Gastrocnemius medialis (tissue), 4 donors: ENCODE results near the gene KDM6A. TPM values are rescaled to one million over a fixed set of nuclear protein-coding genes. Genes with fewer than 3 reads are reported as not detected.

Experiments
- ATAC-seq, 2 donors: fragments of 150-250 bp; one replicate each; pipeline ENCODE4 v1.9.1; 2016
- DNase-seq, 2 donors: peaks; one replicate each; pipeline ENCODE4 v3.0.0-alpha.2; 2019
- H3K27ac ChIP-seq, 4 donors: fragments of 200-600 bp; sonication (generic); 1 replicate in 1 of 4; 2 replicates in 3 of 4; pipeline ENCODE4 v1.5.1; 2016 to 2018; ENCODE audit warnings: mild to moderate bottlenecking in 2 of 4, moderate library complexity in 1 of 4
- H3K27me3 ChIP-seq, 3 donors: fragments of 200-600 bp; sonication (generic) in 2 of 3; 1 replicate in 1 of 3; 2 replicates in 2 of 3; pipeline versions ENCODE4 v1.5.1 to v1.6.0; 2016 to 2019; ENCODE audit warnings: mild to moderate bottlenecking in 1 of 3, moderate library complexity in 1 of 3
- H3K36me3 ChIP-seq, 2 donors: fragments of 200-600 bp; sonication (generic) in 1 of 2; one replicate each; pipeline ENCODE4 v1.5.1; 2017 to 2018
- H3K4me1 ChIP-seq, 2 donors: fragments of 200-600 bp; sonication (generic) in 1 of 2; one replicate each; pipeline ENCODE4 v1.5.1; 2016 to 2017; ENCODE audit warnings: mild to moderate bottlenecking in 2 of 2
- H3K4me3 ChIP-seq, 4 donors: fragments of 200-600 bp; sonication (generic) in 3 of 4; 1 replicate in 1 of 4; 2 replicates in 3 of 4; pipeline ENCODE4 v1.5.1; 2016 to 2019; ENCODE audit warnings: mild to moderate bottlenecking in 2 of 4
- H3K9me3 ChIP-seq, 3 donors: fragments of 200-600 bp; sonication (generic) in 2 of 3; 1 replicate in 1 of 3; 2 replicates in 2 of 3; pipeline ENCODE4 v1.5.1; 2016 to 2019
- CTCF ChIP-seq, 5 experiments: fragments of 450-650 bp in 3 of 5; fragments of 200-600 bp in 2 of 5; sonication (generic) in 2 of 5; IDR thresholded peaks in 4 of 5; conservative IDR thresholded peaks in 1 of 5; 1 replicate in 4 of 5; 2 replicates in 1 of 5; pipeline ENCODE4 v1.5.1; 2016 to 2019; ENCODE audit warnings: antibody characterized with exemption in 5 of 5, mild to moderate bottlenecking in 3 of 5, moderate library complexity in 3 of 5
- POLR2A ChIP-seq, 2 donors: fragments of 450-650 bp; IDR thresholded peaks; one replicate each; pipeline ENCODE4 v1.6.1; 2017; ENCODE audit warnings: antibody characterized with exemption in 2 of 2, mild to moderate bottlenecking in 2 of 2, moderate library complexity in 2 of 2
- in situ Hi-C, 4 donors: fragments of 200-750 bp; cut with MboI; loops; one replicate each; pipeline versions ENCODE4 v1.15.0 to v1.8.0; 2017; ENCODE audit warnings: low sequenced_read_pairs in 4 of 4
- intact Hi-C: fragments of 100-400 bp; cut with DNase I; formaldehyde crosslinking; loops from one replicate; pipeline ENCODE4 v1.15.1; 2023; ENCODE audit warnings: low total_unique reads
- total RNA-seq, 4 donors: library from RNA; depleted of rRNA; stranded (reverse); fragments of >200 nt; gene quantifications; one replicate each; pipeline versions ENCODE4 v1.1.0 to v1.2.3, GENCODE V29; 2016

Gene KDM6A
- total RNA-seq, 4 donors from 2014 or later, result 14.3 to 29.2 (median 20.1) TPM

GRCh38 chrX:45157647-45158046 lies 284.7 kb downstream of the KDM6A start:
- in situ Hi-C loops, result no loop called here
- no peak for TF ChIP-seq POLR2A (IDR thresholded peaks at IDR 0.05)
- TF ChIP-seq CTCF (IDR thresholded peaks at IDR 0.05 in 4 of 5, conservative IDR thresholded peaks at IDR 0.05 in 1 of 5), result no peak
- Histone ChIP-seq H3K9me3 (no peaks in the 10 kb centered on the region), H3K27ac (no peak overlapping the region), H3K27me3 (no peaks in the 10 kb centered on the region), H3K4me3 (no peak overlapping the region), H3K36me3 (no peaks in the 10 kb centered on the region), H3K4me1 (no peaks in the 10 kb centered on the region)
- DNase-seq (no peak), ATAC-seq (no peak)
- intact Hi-C loops, result no loop called here

Other genes starting within 250 kb of the KDM6A start
- gene DUSP21, start 29.2 kb upstream of the KDM6A start, total RNA-seq, result not detected